Tongue (tissue), 2 donors: Measurements from ENCODE around the gene AHRR. TPM values are rescaled to one million over a fixed set of nuclear protein-coding genes. Genes with fewer than 3 reads are reported as not detected.
A peak's percentile ranks its signal among the peaks of the same experiment; 100 is the strongest.

Experiments
- DNase-seq: peaks from one replicate; pipeline ENCODE4 v3.0.0-alpha.2; 2015
- total RNA-seq: library from RNA; depleted of rRNA; stranded (reverse); fragments of >200 nt; gene quantifications from one replicate; pipeline ENCODE4 v1.2.3, GENCODE V29; 2014

The AHRR gene
- total RNA-seq, 1 donor from 2014 or later: 8.2 TPM

GRCh38 chr5:321726-322251, 275 bp downstream of the AHRR start:
- DNase-seq: no peak

DNA sequence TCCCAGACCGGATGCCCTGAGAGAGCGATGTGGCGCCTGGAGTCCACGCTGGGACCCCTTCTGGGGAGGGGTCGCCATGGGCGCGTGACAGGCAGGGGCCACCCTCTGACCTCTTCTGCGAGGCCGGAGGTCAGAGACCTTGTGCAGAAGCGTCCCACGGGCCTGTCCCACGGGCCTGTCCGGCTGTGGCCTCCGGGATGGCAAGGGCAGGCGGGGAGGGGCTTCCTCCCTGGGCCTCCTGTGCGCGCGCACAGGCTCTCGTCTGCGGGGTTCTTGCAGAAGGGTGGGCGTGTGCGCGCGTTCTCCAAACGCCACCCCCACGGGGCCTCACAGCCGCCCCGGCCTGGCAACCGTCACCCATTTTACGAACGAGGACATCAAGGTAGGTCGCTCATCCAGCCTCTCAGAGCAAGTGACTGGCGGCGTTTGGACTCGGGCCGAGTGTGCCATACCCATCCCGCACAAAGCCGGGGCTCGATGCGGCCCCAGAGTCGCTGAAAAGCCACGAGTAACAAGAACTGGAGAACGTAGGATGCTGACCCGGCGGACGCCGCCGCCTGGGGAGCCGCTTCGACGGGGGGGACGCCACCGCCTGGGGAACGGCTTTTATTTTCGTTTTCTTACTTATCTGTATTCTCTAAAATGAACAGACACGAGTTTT, 897 bp downstream of the AHRR start:
- no peak for DNase-seq

DNA sequence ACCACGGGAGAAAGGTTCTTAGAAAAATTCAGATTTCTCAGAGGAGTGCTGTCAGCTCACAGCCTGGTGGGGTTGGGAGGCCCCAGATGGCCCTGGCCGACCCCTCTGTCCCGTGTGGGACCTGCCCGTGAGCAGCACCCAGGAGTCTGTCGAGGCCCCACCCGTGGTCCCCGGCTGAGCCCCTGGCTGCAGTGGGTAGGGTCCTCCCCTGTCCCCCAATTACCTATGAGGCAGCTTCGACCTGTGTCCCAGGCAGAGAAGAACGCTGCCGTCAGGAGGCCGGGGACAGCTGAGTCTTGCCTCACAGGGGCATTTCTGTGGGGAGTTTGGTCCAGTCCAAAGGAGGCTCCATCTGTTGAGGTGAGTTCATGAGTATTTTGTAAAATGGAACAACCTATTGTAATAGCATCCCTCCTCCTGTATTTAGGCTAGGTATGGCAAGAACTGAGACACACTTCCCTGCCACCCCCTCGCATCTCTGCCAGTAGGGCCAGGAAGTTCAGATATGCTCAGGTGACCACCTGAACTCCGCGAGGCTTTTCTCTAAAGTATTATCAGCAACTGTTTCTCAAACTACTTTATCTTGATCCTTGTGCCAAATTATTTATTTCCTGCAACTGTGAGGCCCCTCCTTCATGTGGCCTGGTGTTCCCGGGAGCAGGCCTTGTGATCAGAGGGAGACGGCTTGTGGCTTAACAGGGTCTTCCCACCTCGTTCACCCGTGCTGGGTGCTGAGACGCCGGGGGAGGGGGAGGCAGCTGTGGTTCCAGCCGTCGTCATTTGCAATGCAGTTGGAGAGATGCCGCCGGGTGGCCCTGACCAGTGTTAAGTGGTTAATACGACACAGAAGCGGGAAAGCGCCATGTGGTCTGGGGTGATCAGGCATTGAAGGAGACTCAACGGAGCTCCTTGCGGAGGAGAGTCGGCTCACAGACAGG, 1.7 kb downstream of the AHRR start:
- no peak for DNase-seq

- DNase-seq: no peak
These were observed 3.5 kb downstream of the AHRR start for GRCh38 chr5:324736-325612.

GRCh38 chr5:326109-326508, 4.6 kb downstream of the AHRR start:
- DNase-seq: no peak

DNA sequence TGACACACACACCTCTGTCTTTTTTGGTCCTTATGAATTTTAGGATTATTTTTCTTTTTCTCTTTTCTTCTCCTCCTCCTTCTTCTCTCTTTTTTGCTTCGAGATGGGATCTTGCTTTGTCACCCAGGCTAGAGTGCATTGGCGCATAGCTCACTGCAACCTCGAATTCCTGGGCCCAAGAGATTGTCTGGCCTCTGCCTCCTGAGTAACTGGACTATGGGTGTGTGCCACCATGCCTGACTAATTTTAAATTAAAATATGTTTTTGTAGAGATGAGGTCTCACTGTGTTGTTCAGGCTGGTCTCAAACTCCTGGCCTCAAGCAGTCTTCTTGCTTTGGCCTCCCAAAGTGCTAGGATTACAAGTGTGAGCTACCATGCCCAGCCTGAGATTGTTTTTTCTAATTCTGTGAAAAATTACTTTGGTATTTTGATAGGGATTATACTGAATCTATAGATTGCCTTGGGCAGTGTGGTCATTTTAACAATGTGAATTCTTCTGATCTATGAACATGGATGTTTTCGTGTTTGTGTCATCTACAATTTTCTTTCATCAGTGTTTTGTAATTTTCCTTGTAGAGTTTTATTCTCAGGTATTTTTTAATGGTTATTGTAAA, 7.7 kb downstream of the AHRR start:
- no peak for DNase-seq

DNA sequence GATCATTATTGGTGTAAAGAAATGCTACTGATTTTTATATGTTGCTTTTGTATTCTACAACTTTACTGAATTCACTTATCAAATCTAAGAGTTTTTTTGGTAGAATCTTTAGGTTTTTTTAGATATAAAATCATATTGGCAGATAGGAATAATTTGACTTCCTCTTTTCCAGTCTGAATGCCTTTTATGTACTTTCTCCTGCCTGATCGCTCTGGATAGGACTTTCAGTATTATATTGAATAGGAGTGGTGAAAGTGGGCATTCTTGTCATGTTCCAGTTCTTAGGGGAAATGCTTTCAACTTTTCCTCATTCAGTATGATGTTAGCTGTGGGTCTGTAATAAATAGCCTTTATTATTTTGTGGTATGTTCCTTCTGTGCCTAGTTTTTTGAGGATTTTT, 8.3 kb downstream of the AHRR start:
- DNase-seq: no peak

DNA sequence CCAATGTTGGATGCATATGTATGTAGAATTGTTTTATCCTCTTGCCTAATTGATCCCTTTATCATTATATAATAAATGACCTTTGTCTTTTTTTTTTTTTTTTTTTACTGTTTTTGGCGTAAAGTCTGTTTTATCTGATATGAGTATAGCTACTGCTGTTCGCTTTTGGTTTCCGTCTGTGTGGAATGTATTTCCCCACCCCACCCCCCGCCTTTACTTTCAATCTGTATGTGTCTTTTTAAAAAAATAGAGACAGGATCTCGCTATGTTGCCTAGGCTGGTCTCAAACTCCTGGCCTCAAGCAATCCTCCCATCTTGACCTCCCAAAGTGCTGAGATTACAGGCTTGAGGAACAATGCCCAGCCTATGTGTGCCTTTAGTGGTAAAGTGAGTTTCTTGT, 11.3 kb downstream of the AHRR start:
- no peak for DNase-seq

- DNase-seq: no peak
These were observed 12.4 kb downstream of the AHRR start for GRCh38 chr5:333945-334344.

DNA sequence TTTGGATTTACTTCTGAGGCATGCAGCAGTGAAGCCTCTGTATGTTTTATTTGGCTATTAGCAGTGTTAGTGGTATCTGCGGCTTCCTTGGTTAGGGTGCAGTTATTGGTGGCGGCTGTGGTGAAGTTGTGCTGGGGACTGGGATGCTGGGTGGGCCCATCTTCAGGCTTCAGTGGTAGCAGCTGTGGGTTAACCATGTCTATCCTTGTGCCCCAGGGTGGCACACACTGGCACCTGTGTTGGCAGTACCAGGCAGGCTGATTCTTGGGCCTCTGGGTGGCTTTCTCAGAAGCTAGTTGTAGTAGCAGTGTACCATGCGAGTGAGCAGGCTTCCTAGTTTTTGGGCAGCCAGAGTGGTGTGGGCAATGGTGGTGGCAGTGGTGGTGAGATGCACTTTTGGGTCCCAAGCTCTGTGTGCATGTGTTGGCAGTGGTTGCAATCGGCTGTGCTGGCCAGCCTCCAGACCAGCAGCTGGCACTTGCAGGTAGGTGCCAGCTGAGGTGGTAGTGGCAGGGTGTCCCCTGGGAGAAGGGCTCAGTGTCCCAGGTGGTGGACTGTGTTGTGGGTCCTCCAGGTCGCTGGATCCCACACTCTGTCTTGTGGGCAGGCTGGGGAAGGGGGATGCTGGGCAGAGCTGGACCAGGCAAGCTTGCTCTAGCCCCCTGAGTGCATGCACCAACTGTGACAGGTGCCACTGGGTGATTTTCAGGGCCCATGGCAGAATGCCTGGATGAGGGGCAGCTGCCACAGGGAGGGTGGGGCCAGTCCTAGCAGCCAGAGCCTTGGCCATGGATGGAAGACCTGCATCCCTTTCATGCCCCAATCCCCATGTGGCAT, 13.6 kb downstream of the AHRR start:
- DNase-seq: peak; percentile 56

- no peak for DNase-seq
These were observed 14.2 kb downstream of the AHRR start for GRCh38 chr5:335740-336038.

- no peak for DNase-seq
These were observed 16.1 kb downstream of the AHRR start for GRCh38 chr5:337563-338130.

- DNase-seq: no peak
These were observed 21.3 kb downstream of the AHRR start for GRCh38 chr5:342501-343460.

DNA sequence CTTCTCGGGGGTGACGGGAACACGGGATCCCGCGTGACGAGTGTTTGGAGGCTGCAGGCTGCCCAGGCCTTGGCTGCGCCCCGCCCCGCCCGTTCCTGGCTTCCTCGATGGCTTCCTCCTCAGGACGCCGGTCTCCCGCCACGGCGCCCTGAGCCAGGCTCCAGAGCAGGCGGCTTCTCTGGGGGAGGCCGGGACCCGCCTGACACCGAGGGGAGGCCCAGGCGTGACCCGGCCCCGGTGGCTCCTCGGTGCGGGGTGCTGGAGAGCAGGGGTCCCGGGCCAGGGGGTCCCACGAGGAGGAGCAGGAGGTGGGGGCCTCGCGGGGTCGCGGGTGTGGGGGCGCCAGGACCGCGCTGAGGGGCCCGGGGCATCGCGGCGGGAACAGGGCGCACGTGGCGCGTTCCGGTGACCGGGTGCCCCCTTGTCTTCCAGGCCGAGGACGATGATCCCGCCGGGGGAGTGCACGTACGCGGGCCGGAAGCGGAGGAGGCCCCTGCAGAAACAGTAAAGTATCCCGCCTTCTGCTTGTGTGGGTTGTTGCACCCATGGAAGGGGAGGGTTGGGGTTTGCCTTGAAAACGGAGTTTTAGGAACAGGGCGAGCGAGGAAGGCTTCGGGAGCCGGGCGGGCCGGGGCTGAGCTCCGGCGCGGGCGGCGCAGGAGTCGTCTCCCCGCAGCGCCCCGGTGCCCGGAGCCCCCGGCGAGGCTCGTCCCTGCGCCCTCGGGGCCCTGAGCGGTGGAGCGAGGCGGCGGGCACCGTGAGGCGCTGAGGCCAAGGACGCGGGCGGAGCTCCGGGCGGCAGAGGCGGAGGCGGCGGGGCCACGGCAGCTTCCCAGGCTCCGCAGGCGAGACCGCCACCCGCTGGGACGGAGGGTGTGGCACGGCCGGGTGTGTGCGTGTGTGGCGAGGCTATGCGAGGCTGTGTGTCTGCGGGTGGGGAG, 22.2 kb downstream of the AHRR start:
- peak; percentile 78 for DNase-seq

- DNase-seq: no peak
These were observed 23.2 kb downstream of the AHRR start for GRCh38 chr5:344668-345067.

DNA sequence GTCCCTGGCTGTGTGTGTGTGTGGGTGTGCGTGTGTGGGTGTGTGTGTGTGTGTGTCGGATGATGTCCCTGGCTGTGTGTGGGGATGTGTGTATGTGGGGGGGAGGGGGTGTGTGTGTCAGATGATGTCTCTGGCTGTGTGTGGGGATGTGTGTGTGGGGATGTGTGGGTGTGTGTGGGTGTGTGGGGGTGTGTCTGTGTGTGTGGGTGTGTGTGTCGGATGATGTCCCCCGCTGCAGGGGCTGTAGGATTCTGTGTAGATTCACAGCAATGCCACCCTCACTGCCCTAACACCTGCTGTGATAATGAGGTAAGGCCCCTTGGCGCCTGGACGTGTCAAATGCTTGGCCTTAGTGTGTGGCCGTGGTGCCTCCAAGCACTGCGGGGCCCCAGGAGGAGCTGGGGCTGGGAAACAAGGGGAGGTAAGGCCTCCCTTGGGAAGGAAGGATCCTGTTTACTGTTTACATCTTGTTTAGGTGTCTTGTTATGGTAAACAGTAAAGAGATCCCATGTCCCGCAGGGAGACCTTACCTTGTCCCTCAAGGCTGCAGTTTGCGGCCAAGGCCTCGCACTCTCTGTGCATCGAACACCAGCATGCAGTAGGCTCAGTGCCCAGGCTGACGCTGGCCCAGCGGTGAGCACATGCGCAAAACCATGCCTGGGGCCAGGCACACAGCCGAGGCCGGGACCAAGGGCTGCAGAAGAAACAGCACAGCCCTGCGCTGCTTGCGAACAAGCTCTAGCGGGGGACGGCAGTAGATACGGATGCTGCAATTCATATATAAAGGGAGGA, 24.1 kb downstream of the AHRR start:
- peak; percentile 76 for DNase-seq

GRCh38 chr5:346229-346935, 24.9 kb downstream of the AHRR start:
- DNase-seq: no peak
